ENCODE results near the gene ITFG1.

ITFG1 gene

GRCh38 chr16:47308601-47309000 is 152.3 kb downstream of the ITFG1 start:
- TF ChIP-seq MAX (IDR thresholded peaks at IDR 0.05; ENCODE audit: low read depth, low read length) (no peak), POLR2A (IDR thresholded peaks at IDR 0.05; ENCODE audit: extremely low read depth, insufficient read length) (no peak), CTCF (IDR thresholded peaks at IDR 0.05; ENCODE audit: low read depth, low read length) (no peak), MYC (IDR thresholded peaks at IDR 0.05; ENCODE audit: low read depth, low read length) (no peak)
- DNase-seq (ENCODE audit: low read depth), result no peak
- H3K4me3 ChIP-seq (ENCODE audit: low read depth, low read length), result no peak overlapping the region

DNA sequence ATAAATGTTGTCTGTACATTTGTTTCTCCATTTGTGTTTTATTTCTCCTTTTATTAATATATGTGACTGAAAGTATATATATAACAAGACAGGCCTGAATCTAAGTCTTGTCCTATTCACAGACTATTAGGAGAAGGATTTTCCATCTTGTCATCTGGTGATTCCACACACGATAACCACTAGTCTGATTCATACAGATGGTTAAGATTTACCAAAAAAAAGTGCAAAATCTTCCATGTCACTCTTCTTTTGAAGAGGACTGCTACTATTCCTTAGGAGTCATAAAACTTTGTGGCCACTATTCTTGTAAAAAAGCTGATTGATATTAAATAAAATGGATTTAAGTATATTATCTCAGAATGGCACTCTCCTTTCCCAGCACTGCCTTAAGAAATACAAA is 156.3 kb downstream of the ITFG1 start:
- TF ChIP-seq POLR2A (IDR thresholded peaks at IDR 0.05; ENCODE audit: extremely low read depth, insufficient read length), result no peak
- no peak for TF ChIP-seq MYC (IDR thresholded peaks at IDR 0.05; ENCODE audit: low read depth, low read length)
- no peak for TF ChIP-seq MAX (IDR thresholded peaks at IDR 0.05; ENCODE audit: low read depth, low read length)
- TF ChIP-seq CTCF (IDR thresholded peaks at IDR 0.05; ENCODE audit: low read depth, low read length), result no peak
- no peak for DNase-seq (ENCODE audit: low read depth)
- H3K4me3 ChIP-seq (ENCODE audit: low read depth, low read length), result no peak overlapping the region

GRCh38 chr16:47299587-47299986 is 161.3 kb downstream of the ITFG1 start:
- DNase-seq (ENCODE audit: low read depth), result no peak
- TF ChIP-seq MYC (IDR thresholded peaks at IDR 0.05; ENCODE audit: low read depth, low read length), result no peak
- no peak overlapping the region for H3K4me3 ChIP-seq (ENCODE audit: low read depth, low read length)

- no peak for TF ChIP-seq MYC (IDR thresholded peaks at IDR 0.05; ENCODE audit: low read depth, low read length)
- no peak for TF ChIP-seq MAX (IDR thresholded peaks at IDR 0.05; ENCODE audit: low read depth, low read length)
- TF ChIP-seq POLR2A (IDR thresholded peaks at IDR 0.05; ENCODE audit: extremely low read depth, insufficient read length), result no peak
- no peak for TF ChIP-seq CTCF (IDR thresholded peaks at IDR 0.05; ENCODE audit: low read depth, low read length)
- no peak for DNase-seq (ENCODE audit: low read depth)
- no peak overlapping the region for H3K4me3 ChIP-seq (ENCODE audit: low read depth, low read length)
Observed at GRCh38 chr16:47284999-47285398, 175.9 kb downstream of the ITFG1 start.

GRCh38 chr16:47278306-47278970 is 182.4 kb downstream of the ITFG1 start:
- no peak for DNase-seq (ENCODE audit: low read depth)
- TF ChIP-seq MYC (IDR thresholded peaks at IDR 0.05; ENCODE audit: low read depth, low read length) (no peak), POLR2A (IDR thresholded peaks at IDR 0.05; ENCODE audit: extremely low read depth, insufficient read length) (no peak), CTCF (IDR thresholded peaks at IDR 0.05; ENCODE audit: low read depth, low read length) (no peak), MAX (IDR thresholded peaks at IDR 0.05; ENCODE audit: low read depth, low read length) (no peak)
- H3K4me3 ChIP-seq (ENCODE audit: low read depth, low read length), result no peak overlapping the region

GRCh38 chr16:47276522-47276921 is 184.3 kb downstream of the ITFG1 start:
- H3K4me3 ChIP-seq (ENCODE audit: low read depth, low read length), result no peak overlapping the region
- DNase-seq (ENCODE audit: low read depth), result no peak
- no peak for TF ChIP-seq CTCF (IDR thresholded peaks at IDR 0.05; ENCODE audit: low read depth, low read length)
- no peak for TF ChIP-seq MAX (IDR thresholded peaks at IDR 0.05; ENCODE audit: low read depth, low read length)
- TF ChIP-seq MYC (IDR thresholded peaks at IDR 0.05; ENCODE audit: low read depth, low read length), result no peak
- TF ChIP-seq POLR2A (IDR thresholded peaks at IDR 0.05; ENCODE audit: extremely low read depth, insufficient read length), result no peak
